ENCODE measurements around the gene SLC25A21. TPM values are rescaled to one million over a fixed set of nuclear protein-coding genes. Genes with fewer than 3 reads are reported as not detected.

Gene SLC25A21
- polyA plus RNA-seq, 2 donors, result 0.53 to 0.74 TPM

- no peaks in the 10 kb centered on the region for H3K36me3 ChIP-seq (ENCODE audit: control insufficient read depth in 2 of 2, insufficient read depth in 2 of 2, low read length in 1 of 2)
- H3K9me3 ChIP-seq (ENCODE audit: control insufficient read depth in 2 of 2, insufficient read depth in 1 of 2, low read depth in 1 of 2, low read length in 1 of 2), result no peaks in the 10 kb centered on the region
- H3K4me1 ChIP-seq (ENCODE audit: control insufficient read depth in 2 of 2, insufficient read depth in 2 of 2, low read length in 1 of 2), result no peaks in the 10 kb centered on the region
- peak overlapping the region; percentile 70 to 91 for H3K27ac ChIP-seq (ENCODE audit: low read depth in 2 of 2, low read length in 1 of 2)
- 28 to 36% methylated on average over 6 of the region's 6 CpGs for WGBS, 2 donors
- no peaks in the 10 kb centered on the region for H3K27me3 ChIP-seq (ENCODE audit: control insufficient read depth in 1 of 2, insufficient read depth in 2 of 2, low read length in 2 of 2)
- no peak overlapping the region for H3K4me3 ChIP-seq (ENCODE audit: low read depth in 1 of 2, low read length in 2 of 2)
Measured at GRCh38 chr14:36935976-36936678, 236.3 kb downstream of the SLC25A21 start.

GRCh38 chr14:36934304-36934703, 238.1 kb downstream of the SLC25A21 start:
- no peaks in the 10 kb centered on the region for H3K4me1 ChIP-seq (ENCODE audit: control insufficient read depth in 2 of 2, insufficient read depth in 2 of 2, low read length in 1 of 2)
- H3K36me3 ChIP-seq (ENCODE audit: control insufficient read depth in 2 of 2, insufficient read depth in 2 of 2, low read length in 1 of 2), result no peaks in the 10 kb centered on the region
- H3K27me3 ChIP-seq (ENCODE audit: control insufficient read depth in 1 of 2, insufficient read depth in 2 of 2, low read length in 2 of 2), result no peaks in the 10 kb centered on the region
- no peak overlapping the region for H3K4me3 ChIP-seq (ENCODE audit: low read depth in 1 of 2, low read length in 2 of 2)
- WGBS, 2 donors, result 50 to 64% methylated on average over 1 of the region's 1 CpG
- no peaks in the 10 kb centered on the region for H3K9me3 ChIP-seq (ENCODE audit: control insufficient read depth in 2 of 2, insufficient read depth in 1 of 2, low read depth in 1 of 2, low read length in 1 of 2)
- H3K27ac ChIP-seq (ENCODE audit: low read depth in 2 of 2, low read length in 1 of 2), result no peak overlapping the region

DNA sequence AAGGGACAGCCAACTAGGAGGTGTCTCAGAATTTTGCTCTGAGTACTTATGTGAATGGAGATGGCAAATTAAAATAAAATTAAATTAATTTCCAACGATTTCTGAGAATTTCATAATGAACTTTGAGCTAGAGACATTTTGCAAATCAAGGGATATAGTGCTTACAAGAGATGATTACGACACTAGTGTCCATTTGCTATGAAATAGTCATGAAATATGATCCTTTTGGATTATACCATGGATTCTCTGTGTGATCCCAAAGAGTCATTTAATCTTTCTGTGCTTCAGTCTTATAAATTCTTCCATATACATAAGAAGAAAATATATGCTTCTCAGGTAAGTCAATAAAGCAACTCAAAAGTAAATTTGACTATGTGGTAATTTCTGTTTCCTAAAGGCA, 240.6 kb downstream of the SLC25A21 start:
- Histone ChIP-seq H3K36me3 (ENCODE audit: control insufficient read depth in 2 of 2, insufficient read depth in 2 of 2, low read length in 1 of 2) (no peaks in the 10 kb centered on the region), H3K27ac (ENCODE audit: low read depth in 2 of 2, low read length in 1 of 2) (no peak overlapping the region), H3K9me3 (ENCODE audit: control insufficient read depth in 2 of 2, insufficient read depth in 1 of 2, low read depth in 1 of 2, low read length in 1 of 2) (no peaks in the 10 kb centered on the region), H3K4me3 (ENCODE audit: low read depth in 1 of 2, low read length in 2 of 2) (no peak overlapping the region), H3K27me3 (ENCODE audit: control insufficient read depth in 1 of 2, insufficient read depth in 2 of 2, low read length in 2 of 2) (no peaks in the 10 kb centered on the region), H3K4me1 (ENCODE audit: control insufficient read depth in 2 of 2, insufficient read depth in 2 of 2, low read length in 1 of 2) (no peaks in the 10 kb centered on the region)
- WGBS, 2 donors, result 68 to 76% methylated on average over 2 of the region's 2 CpGs

DNA sequence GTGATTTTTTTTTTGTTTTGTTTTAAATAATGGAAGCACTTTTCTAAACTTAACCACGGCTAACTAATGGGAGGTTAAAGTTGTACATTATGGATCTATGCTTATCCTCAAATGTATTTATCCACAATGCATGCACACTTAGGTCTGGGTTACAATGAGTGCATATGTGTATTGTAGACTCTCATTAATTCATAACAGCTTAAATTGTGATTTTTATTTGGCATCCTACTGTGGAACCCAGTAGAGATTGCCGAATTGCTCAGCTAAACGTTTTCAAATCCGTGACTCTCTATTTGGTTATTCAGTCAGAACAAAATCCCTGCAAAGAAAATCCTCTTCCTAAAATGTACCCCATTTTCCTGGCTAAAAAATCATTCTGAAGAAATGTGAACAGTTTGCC, 244.0 kb downstream of the SLC25A21 start:
- H3K4me3 ChIP-seq (ENCODE audit: low read depth in 1 of 2, low read length in 2 of 2), result no peak overlapping the region
- H3K4me1 ChIP-seq (ENCODE audit: control insufficient read depth in 2 of 2, insufficient read depth in 2 of 2, low read length in 1 of 2), result no peaks in the 10 kb centered on the region
- H3K9me3 ChIP-seq (ENCODE audit: control insufficient read depth in 2 of 2, insufficient read depth in 1 of 2, low read depth in 1 of 2, low read length in 1 of 2), result no peaks in the 10 kb centered on the region
- H3K27ac ChIP-seq (ENCODE audit: low read depth in 2 of 2, low read length in 1 of 2), result no peak overlapping the region
- no peaks in the 10 kb centered on the region for H3K27me3 ChIP-seq (ENCODE audit: control insufficient read depth in 1 of 2, insufficient read depth in 2 of 2, low read length in 2 of 2)
- WGBS, 2 donors, result 69 to 74% methylated on average over 4 of the region's 4 CpGs
- H3K36me3 ChIP-seq (ENCODE audit: control insufficient read depth in 2 of 2, insufficient read depth in 2 of 2, low read length in 1 of 2), result no peaks in the 10 kb centered on the region

DNA sequence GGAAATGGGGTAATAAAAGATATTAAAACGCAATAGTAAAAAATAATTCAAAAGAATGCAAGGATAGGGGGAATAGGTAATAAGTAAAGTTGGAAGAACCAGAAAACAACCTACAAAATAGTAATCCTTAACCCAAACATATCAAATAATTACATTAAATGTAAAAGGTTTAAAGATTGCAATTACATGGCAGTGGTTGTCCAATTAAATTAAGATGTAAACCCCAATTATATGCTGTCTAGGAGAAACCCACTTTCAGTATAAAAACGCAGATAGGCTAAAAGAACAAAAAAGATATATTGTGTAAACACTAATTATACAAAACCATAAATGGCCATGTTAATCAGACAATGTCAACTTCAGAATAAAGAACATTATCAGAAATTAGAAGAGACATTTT, 247.3 kb downstream of the SLC25A21 start:
- Histone ChIP-seq H3K36me3 (ENCODE audit: control insufficient read depth in 2 of 2, insufficient read depth in 2 of 2, low read length in 1 of 2) (no peaks in the 10 kb centered on the region), H3K9me3 (ENCODE audit: control insufficient read depth in 2 of 2, insufficient read depth in 1 of 2, low read depth in 1 of 2, low read length in 1 of 2) (no peaks in the 10 kb centered on the region), H3K4me3 (ENCODE audit: low read depth in 1 of 2, low read length in 2 of 2) (no peak overlapping the region), H3K27me3 (ENCODE audit: control insufficient read depth in 1 of 2, insufficient read depth in 2 of 2, low read length in 2 of 2) (no peaks in the 10 kb centered on the region), H3K4me1 (ENCODE audit: control insufficient read depth in 2 of 2, insufficient read depth in 2 of 2, low read length in 1 of 2) (no peaks in the 10 kb centered on the region), H3K27ac (ENCODE audit: low read depth in 2 of 2, low read length in 1 of 2) (no peak overlapping the region)
- 89 to 96% methylated on average over 2 of the region's 2 CpGs for WGBS, 2 donors

DNA sequence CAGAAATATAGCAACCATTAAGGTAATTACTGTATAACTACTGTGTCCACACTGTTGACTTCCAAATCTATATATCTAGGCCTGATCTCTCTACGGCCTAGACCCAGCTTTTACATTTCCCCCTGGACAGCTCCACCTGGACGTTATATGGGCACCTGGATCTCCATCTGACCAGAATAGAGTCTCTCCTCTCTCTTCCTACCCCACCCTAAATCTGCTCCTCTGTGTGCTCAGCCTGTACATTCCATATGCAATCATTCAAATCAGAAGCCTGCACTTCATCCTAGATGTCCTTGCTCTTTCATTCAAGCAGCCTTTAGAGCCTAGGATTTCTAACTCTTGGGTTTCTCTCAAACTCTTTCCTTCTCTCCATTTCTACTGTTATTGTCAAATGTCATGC, 255.7 kb downstream of the SLC25A21 start:
- H3K36me3 ChIP-seq (ENCODE audit: control insufficient read depth in 2 of 2, insufficient read depth in 2 of 2, low read length in 1 of 2), result no peaks in the 10 kb centered on the region
- no peak overlapping the region for H3K4me3 ChIP-seq (ENCODE audit: low read depth in 1 of 2, low read length in 2 of 2)
- WGBS, 2 donors, result 73 to 89% methylated on average over 2 of the region's 2 CpGs
- no peaks in the 10 kb centered on the region for H3K4me1 ChIP-seq (ENCODE audit: control insufficient read depth in 2 of 2, insufficient read depth in 2 of 2, low read length in 1 of 2)
- H3K27ac ChIP-seq (ENCODE audit: low read depth in 2 of 2, low read length in 1 of 2), result no peak overlapping the region
- H3K27me3 ChIP-seq (ENCODE audit: control insufficient read depth in 1 of 2, insufficient read depth in 2 of 2, low read length in 2 of 2), result no peaks in the 10 kb centered on the region
- H3K9me3 ChIP-seq (ENCODE audit: control insufficient read depth in 2 of 2, insufficient read depth in 1 of 2, low read depth in 1 of 2, low read length in 1 of 2), result no peaks in the 10 kb centered on the region

DNA sequence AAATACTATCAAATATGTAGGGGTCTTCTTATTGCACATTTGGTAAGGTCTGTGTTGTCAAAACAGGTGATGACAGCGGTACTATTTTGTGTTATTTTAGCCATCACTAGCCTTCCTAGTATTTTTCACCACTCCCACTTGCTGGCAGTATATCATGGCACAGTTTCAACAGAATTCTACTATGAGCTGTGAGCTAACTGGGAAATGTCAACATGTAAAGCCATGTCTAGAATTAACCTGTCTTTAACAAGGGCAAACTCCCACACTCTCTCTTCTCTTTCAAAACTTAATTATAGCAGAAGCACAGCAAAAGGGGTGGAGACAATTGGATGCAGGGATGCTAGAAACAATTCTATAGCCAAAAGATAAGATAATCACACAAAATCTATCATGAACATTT, 257.3 kb downstream of the SLC25A21 start:
- Histone ChIP-seq H3K4me3 (ENCODE audit: low read depth in 1 of 2, low read length in 2 of 2) (no peak overlapping the region), H3K4me1 (ENCODE audit: control insufficient read depth in 2 of 2, insufficient read depth in 2 of 2, low read length in 1 of 2) (no peaks in the 10 kb centered on the region), H3K27ac (ENCODE audit: low read depth in 2 of 2, low read length in 1 of 2) (no peak overlapping the region), H3K9me3 (ENCODE audit: control insufficient read depth in 2 of 2, insufficient read depth in 1 of 2, low read depth in 1 of 2, low read length in 1 of 2) (no peaks in the 10 kb centered on the region), H3K27me3 (ENCODE audit: control insufficient read depth in 1 of 2, insufficient read depth in 2 of 2, low read length in 2 of 2) (no peaks in the 10 kb centered on the region), H3K36me3 (ENCODE audit: control insufficient read depth in 2 of 2, insufficient read depth in 2 of 2, low read length in 1 of 2) (no peaks in the 10 kb centered on the region)
- 43% methylated on average over 1 of the region's 1 CpG for WGBS, 2 donors

DNA sequence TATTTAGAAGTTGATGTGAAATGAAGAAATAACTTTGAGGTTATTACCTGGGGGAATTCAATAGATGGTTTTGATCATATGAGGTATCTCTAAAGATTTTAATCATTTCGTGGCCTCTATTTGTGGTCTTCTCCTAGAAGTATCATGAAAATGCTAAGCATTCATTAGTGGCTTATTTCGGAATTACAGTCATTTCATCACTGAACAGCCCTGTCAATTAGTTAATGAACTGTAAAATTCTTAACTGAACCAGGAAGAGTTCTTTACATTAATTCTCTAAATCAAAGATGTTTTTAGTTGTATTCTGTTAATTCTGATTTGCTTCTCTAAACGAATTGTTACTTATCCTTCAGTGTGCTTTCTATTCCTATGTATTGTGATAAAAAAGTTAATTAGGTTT, 261.8 kb downstream of the SLC25A21 start:
- Histone ChIP-seq H3K36me3 (ENCODE audit: control insufficient read depth in 2 of 2, insufficient read depth in 2 of 2, low read length in 1 of 2) (no peaks in the 10 kb centered on the region), H3K4me1 (ENCODE audit: control insufficient read depth in 2 of 2, insufficient read depth in 2 of 2, low read length in 1 of 2) (no peaks in the 10 kb centered on the region), H3K9me3 (ENCODE audit: control insufficient read depth in 2 of 2, insufficient read depth in 1 of 2, low read depth in 1 of 2, low read length in 1 of 2) (no peaks in the 10 kb centered on the region), H3K27me3 (ENCODE audit: control insufficient read depth in 1 of 2, insufficient read depth in 2 of 2, low read length in 2 of 2) (no peaks in the 10 kb centered on the region), H3K4me3 (ENCODE audit: low read depth in 1 of 2, low read length in 2 of 2) (no peak overlapping the region), H3K27ac (ENCODE audit: low read depth in 2 of 2, low read length in 1 of 2) (no peak overlapping the region)
- WGBS, 2 donors, result 78 to 83% methylated on average over 3 of the region's 3 CpGs

DNA sequence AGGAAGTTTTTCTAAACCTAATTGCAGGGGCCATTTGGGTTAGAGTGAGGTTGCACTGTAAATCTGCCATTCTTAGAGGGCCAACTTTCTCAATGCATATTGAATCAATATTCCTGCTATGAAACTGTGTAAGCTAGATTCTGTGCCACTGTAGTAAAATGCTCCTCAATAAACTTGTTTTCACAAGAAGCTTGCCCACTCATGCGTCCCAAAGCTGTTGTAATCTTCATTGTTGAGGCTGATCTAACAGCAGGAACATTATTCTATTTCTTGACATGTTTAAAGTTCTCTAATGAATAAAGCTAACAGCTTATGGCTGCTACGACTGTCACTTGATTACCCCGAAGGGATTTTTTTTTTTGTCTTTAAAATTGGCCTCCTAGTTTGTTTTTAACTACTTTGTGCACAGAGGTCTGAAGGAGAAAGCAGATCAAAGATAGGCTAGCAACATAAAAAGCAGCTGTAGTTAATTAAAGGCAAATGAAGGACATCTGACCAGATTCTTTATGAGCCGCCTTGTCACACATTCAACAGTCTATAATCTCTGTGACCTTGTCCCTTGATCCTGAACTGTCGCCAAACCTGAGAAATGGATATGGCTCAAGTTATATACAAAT, 267.0 kb downstream of the SLC25A21 start:
- WGBS, 2 donors, result 47 to 48% methylated on average over 5 of the region's 5 CpGs
- no peak overlapping the region for H3K4me3 ChIP-seq (ENCODE audit: low read depth in 1 of 2, low read length in 2 of 2)
- no peaks in the 10 kb centered on the region for H3K27me3 ChIP-seq (ENCODE audit: control insufficient read depth in 1 of 2, insufficient read depth in 2 of 2, low read length in 2 of 2)
- H3K27ac ChIP-seq (ENCODE audit: low read depth in 2 of 2, low read length in 1 of 2), result no peak overlapping the region
- no peaks in the 10 kb centered on the region for H3K36me3 ChIP-seq (ENCODE audit: control insufficient read depth in 2 of 2, insufficient read depth in 2 of 2, low read length in 1 of 2)
- H3K9me3 ChIP-seq (ENCODE audit: control insufficient read depth in 2 of 2, insufficient read depth in 1 of 2, low read depth in 1 of 2, low read length in 1 of 2), result no peaks in the 10 kb centered on the region
- no peaks in the 10 kb centered on the region for H3K4me1 ChIP-seq (ENCODE audit: control insufficient read depth in 2 of 2, insufficient read depth in 2 of 2, low read length in 1 of 2)

- Histone ChIP-seq H3K4me3 (ENCODE audit: low read depth in 1 of 2, low read length in 2 of 2) (no peak overlapping the region), H3K4me1 (ENCODE audit: control insufficient read depth in 2 of 2, insufficient read depth in 2 of 2, low read length in 1 of 2) (no peaks in the 10 kb centered on the region), H3K27ac (ENCODE audit: low read depth in 2 of 2, low read length in 1 of 2) (no peak overlapping the region)
Measured at GRCh38 chr14:36901861-36902260, 270.5 kb downstream of the SLC25A21 start.

More at GRCh38 chr14:36901861-36902260, 270.5 kb downstream of the SLC25A21 start:
- H3K36me3 ChIP-seq (ENCODE audit: control insufficient read depth in 2 of 2, insufficient read depth in 2 of 2, low read length in 1 of 2), result no peaks in the 10 kb centered on the region
- no peaks in the 10 kb centered on the region for H3K27me3 ChIP-seq (ENCODE audit: control insufficient read depth in 1 of 2, insufficient read depth in 2 of 2, low read length in 2 of 2)
- no peaks in the 10 kb centered on the region for H3K9me3 ChIP-seq (ENCODE audit: control insufficient read depth in 2 of 2, insufficient read depth in 1 of 2, low read depth in 1 of 2, low read length in 1 of 2)

Measured in esophagus (tissue), 2 donors.